IMR-90 (cell line): ENCODE data around the gene CYP24A1. TPM values are rescaled to one million over a fixed set of nuclear protein-coding genes. Genes with fewer than 3 reads are reported as not detected.

Source experiments
- ATAC-seq: fragments of 200-7000 bp; cut with Tn5 transposase; 2 replicates; pipeline ENCODE4 v1.9.1; 2020; ENCODE audit warnings: low read depth, mild to moderate bottlenecking, moderate library complexity
- BruUV-seq: library from RNA; stranded (reverse); fragments of 400-500 nt; replicated peaks from 2 replicates; lab custom pipeline; 2021; lab: Mats Ljungman, UMichigan
- CTCF ChIA-PET: fragments of 300-600 bp; formaldehyde crosslinking; extraction: SDS; loops from one replicate; lab custom pipeline; 2021; ENCODE audit warnings: antibody characterized with exemption; lab: Yijun Ruan, JAX
- POLR2A ChIA-PET: fragments of 300-600 bp; sonication (Branson Sonifier 250); formaldehyde crosslinking; loops from one replicate; lab custom pipeline; 2022; ENCODE audit warnings: antibody characterized with exemption; ENCODE audit not compliant: unreplicated experiment; lab: Charles Lee
- DNase-seq: peaks from one replicate; pipeline ENCODE4 v3.0.0; 2013
- H2AFZ ChIP-seq: replicated peaks from 2 replicates; pipeline ENCODE3; 2013; ENCODE audit warnings: low read length, mild to moderate bottlenecking; ENCODE audit not compliant: poor library complexity
- H2AK5ac ChIP-seq: 2 replicates; pipeline ENCODE4 v1.6.1; 2013; ENCODE audit warnings: low read depth, low read length, inconsistent platforms
- H2AK9ac ChIP-seq: replicated peaks from 2 replicates; pipeline ENCODE3; 2013; ENCODE audit warnings: mild to moderate bottlenecking, low read depth, low read length, moderate library complexity; ENCODE audit not compliant: poor library complexity
- H2BK120ac ChIP-seq: 2 replicates; pipeline ENCODE4 v1.6.1; 2013; ENCODE audit warnings: low read depth, low read length, inconsistent platforms
- H2BK15ac ChIP-seq: 3 replicates; pipeline ENCODE4 v1.6.1; 2013; ENCODE audit warnings: low read depth, low read length, inconsistent platforms
- H2BK20ac ChIP-seq: 2 replicates; pipeline ENCODE4 v1.6.1; 2013; ENCODE audit warnings: low read depth, mild to moderate bottlenecking, inconsistent platforms, low read length, moderate library complexity
- H2BK5ac ChIP-seq: 2 replicates; pipeline ENCODE4 v1.6.1; 2013; ENCODE audit warnings: mild to moderate bottlenecking, low read depth, low read length, inconsistent platforms; ENCODE audit not compliant: poor library complexity, severe bottlenecking
- H3K14ac ChIP-seq: replicated peaks from 2 replicates; pipeline ENCODE4 v1.6.1; 2013; ENCODE audit warnings: low read depth, low read length, inconsistent platforms
- H3K18ac ChIP-seq: 2 replicates; pipeline ENCODE4 v1.6.1; 2013; ENCODE audit warnings: low read depth, low read length, control low read depth
- H3K23ac ChIP-seq: 2 replicates; pipeline ENCODE4 v1.6.1; 2013; ENCODE audit warnings: low read depth, low read length, inconsistent platforms
- H3K27ac ChIP-seq: 2 replicates; pipeline ENCODE4 v1.5.1; 2013; ENCODE audit warnings: mild to moderate bottlenecking, control low read depth, low read length; ENCODE audit not compliant: insufficient read depth
- H3K27me3 ChIP-seq: 2 replicates; pipeline ENCODE4 v1.6.1; 2013; ENCODE audit warnings: low read length; ENCODE audit not compliant: control insufficient read depth, insufficient read depth
- H3K36me3 ChIP-seq: 2 replicates; pipeline ENCODE4 v1.6.1; 2013; ENCODE audit warnings: low read length, mixed read lengths; ENCODE audit not compliant: control insufficient read depth, insufficient read depth
- H3K4ac ChIP-seq: 2 replicates; pipeline ENCODE4 v1.6.1; 2013; ENCODE audit warnings: low read depth, low read length, inconsistent platforms
- H3K4me1 ChIP-seq: 2 replicates; pipeline ENCODE4 v1.6.1; 2013; ENCODE audit warnings: low read length, mixed read lengths; ENCODE audit not compliant: control insufficient read depth, insufficient read depth
- H3K4me2 ChIP-seq: 2 replicates; pipeline ENCODE4 v1.6.1; 2013; ENCODE audit warnings: low read depth, mild to moderate bottlenecking, control low read depth, low read length, moderate library complexity
- H3K4me3 ChIP-seq: 2 replicates; pipeline ENCODE4 v1.5.1; 2013; ENCODE audit warnings: low read depth, mild to moderate bottlenecking, control low read depth, low read length, moderate library complexity; ENCODE audit not compliant: insufficient read depth
- H3K56ac ChIP-seq: 2 replicates; pipeline ENCODE4 v1.6.1; 2013; ENCODE audit warnings: low read length, inconsistent platforms; ENCODE audit not compliant: insufficient read depth; ENCODE audit errors: extremely low read depth
- H3K79me1 ChIP-seq, 2 experiments: 2 replicates each; pipeline ENCODE4 v1.6.1; 2013; ENCODE audit warnings: low read length in 2 of 2, inconsistent platforms in 1 of 2, low read depth in 1 of 2
- H3K9ac ChIP-seq: 2 replicates; pipeline ENCODE4 v1.6.1; 2013; ENCODE audit warnings: low read depth, low read length, control low read depth
- H3K9me1 ChIP-seq: 2 replicates; pipeline ENCODE4 v1.6.1; 2013; ENCODE audit warnings: low read length, inconsistent platforms; ENCODE audit not compliant: insufficient read depth
- H3K9me3 ChIP-seq: 2 replicates; pipeline ENCODE4 v1.6.1; 2013; ENCODE audit warnings: low read length; ENCODE audit not compliant: control insufficient read depth, insufficient read depth
- H4K20me1 ChIP-seq: 2 replicates; pipeline ENCODE4 v1.6.1; 2013; ENCODE audit warnings: low read length, inconsistent platforms; ENCODE audit not compliant: insufficient read depth
- H4K5ac ChIP-seq: 2 replicates; pipeline ENCODE4 v1.6.1; 2013; ENCODE audit warnings: mild to moderate bottlenecking, low read depth, low read length, control low read depth
- H4K8ac ChIP-seq, 2 experiments: 2 replicates each; pipeline ENCODE4 v1.6.1; 2013; ENCODE audit warnings: low read depth in 2 of 2, low read length in 2 of 2, control low read depth in 1 of 2, inconsistent platforms in 1 of 2
- H4K91ac ChIP-seq: 2 replicates; pipeline ENCODE4 v1.6.1; 2013; ENCODE audit warnings: low read depth, low read length, inconsistent platforms; ENCODE audit not compliant: insufficient read depth
- BHLHE40 ChIP-seq: fragments of 150-350 bp; IDR thresholded peaks from 2 replicates; pipeline ENCODE4 v1.6.1; 2016; ENCODE audit warnings: mild to moderate bottlenecking, low read depth, low read length
- CEBPB ChIP-seq: IDR thresholded peaks from 2 replicates; pipeline ENCODE4 v1.6.1; 2012; ENCODE audit warnings: low read depth, low read length, improper control_type of control experiment
- FOS ChIP-seq: fragments of 150-350 bp; IDR thresholded peaks from 2 replicates; pipeline ENCODE4 v1.6.1; 2016; ENCODE audit warnings: low read depth, low read length
- NFE2L2 ChIP-seq: fragments of 150-350 bp; IDR thresholded peaks from 2 replicates; pipeline ENCODE4 v1.6.1; 2016; ENCODE audit warnings: low read depth, mild to moderate bottlenecking, low read length
- POLR2A ChIP-seq: IDR thresholded peaks from 2 replicates; pipeline ENCODE4 v1.6.1; 2012; ENCODE audit warnings: mild to moderate bottlenecking, low read depth, low read length
- RCOR1 ChIP-seq: IDR thresholded peaks from 2 replicates; pipeline ENCODE4 v1.6.1; 2012; ENCODE audit warnings: mild to moderate bottlenecking, low read length, improper control_type of control experiment; ENCODE audit not compliant: insufficient replicate concordance
- WGBS, 2 experiments: methylation state at CpG; one replicate each; pipeline versions ENCODE4 v1.1.5 to v1.1.7; 2013; ENCODE audit warnings: missing lambda C conversion rate in 2 of 2; ENCODE audit not compliant: insufficient read length in 1 of 2; ENCODE audit errors: extremely low coverage in 2 of 2; 5-methylcytosine and 5-hydroxymethylcytosine counted together
- dilution Hi-C: fragments of 300-500 bp; cut with HindIII; formaldehyde crosslinking; loops from one replicate; pipeline ENCODE4 v1.14.3; 2018; ENCODE audit warnings: low sequenced_read_pairs; ENCODE audit not compliant: unreplicated experiment
- in situ Hi-C: fragments of 300-500 bp; cut with MboI; formaldehyde crosslinking; loops from 3 replicates; pipeline ENCODE4 v1.14.3; 2019; ENCODE audit warnings: low sequenced_read_pairs, inconsistent platforms, mixed read lengths
- intact Hi-C: fragments of 100-400 bp; cut with micrococcal nuclease; formaldehyde crosslinking; loops from 2 replicates; pipeline ENCODE4 v1.10.0; 2022
- polyA plus RNA-seq, 3 experiments: library from polyadenylated mRNA; depleted of rRNA; stranded (reverse); fragments of >200 nt; gene quantifications; 2 replicates each; pipeline ENCODE4 v1.2.3, GENCODE V29; 2012; ENCODE audit warnings: low replicate concordance in 1 of 3
- total RNA-seq: library from RNA; depleted of rRNA; stranded (reverse); fragments of >200 nt; gene quantifications from 2 replicates; pipeline ENCODE4 v1.2.3, GENCODE V29; 2012
- TF ChIP-seq, protein P1 (sequence below): conservative IDR thresholded peaks from 2 replicates; pipeline ENCODE4 v1.5.1; 2012; ENCODE audit warnings: mild to moderate bottlenecking, low read depth, low read length, improper control_type of control experiment

CYP24A1 gene
- total and polyA plus RNA-seq, 2 of the 4 experiments (the other 2 are of a cell fraction), result not detected

DNA sequence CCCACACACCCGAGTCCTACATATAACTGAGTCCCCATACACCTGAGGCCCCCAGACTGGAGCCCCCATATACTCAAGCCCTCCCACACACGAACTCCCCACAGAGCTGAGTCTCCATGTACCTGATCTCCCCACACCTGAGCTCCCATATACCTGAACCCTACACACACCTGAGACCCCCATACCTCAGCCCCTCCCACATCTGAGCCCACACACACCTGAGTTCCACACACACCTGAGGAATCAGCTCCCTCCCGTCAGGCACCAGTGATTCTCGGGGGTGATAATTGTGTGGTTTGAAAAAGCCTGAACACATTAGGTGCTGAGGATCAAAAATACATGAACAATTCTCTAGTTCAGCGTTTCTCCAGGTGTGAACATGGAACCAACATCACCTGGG is 49.5 kb upstream of the CYP24A1 start:
- H3K23ac ChIP-seq, result no peak overlapping the region
- H3K27ac ChIP-seq, result no peak overlapping the region
- H3K14ac ChIP-seq, result no peak overlapping the region
- H4K5ac ChIP-seq, result no peak overlapping the region
- intact Hi-C loops, result loop anchor here (5.0 to 10.0 kb wide), 2 partner anchors 122 to 254 kb away; partner anchors contain the start of gene DOK5
- no TSS peak for BruUV-seq
- H2BK15ac ChIP-seq, result no peak overlapping the region
- DNase-seq (no peak), ATAC-seq (no peak)
- CTCF ChIA-PET, result no interaction called here
- in situ Hi-C loops, result loop anchor here (5.0 kb wide), 1 partner anchor 424 kb away; no protein-coding TSS in a partner anchor
- no peak overlapping the region for H3K56ac ChIP-seq
- H3K4me3 ChIP-seq, result no peak overlapping the region
- TF ChIP-seq NFE2L2, result no peak
- no peak for TF ChIP-seq POLR2A
- TF ChIP-seq, protein P1, sequence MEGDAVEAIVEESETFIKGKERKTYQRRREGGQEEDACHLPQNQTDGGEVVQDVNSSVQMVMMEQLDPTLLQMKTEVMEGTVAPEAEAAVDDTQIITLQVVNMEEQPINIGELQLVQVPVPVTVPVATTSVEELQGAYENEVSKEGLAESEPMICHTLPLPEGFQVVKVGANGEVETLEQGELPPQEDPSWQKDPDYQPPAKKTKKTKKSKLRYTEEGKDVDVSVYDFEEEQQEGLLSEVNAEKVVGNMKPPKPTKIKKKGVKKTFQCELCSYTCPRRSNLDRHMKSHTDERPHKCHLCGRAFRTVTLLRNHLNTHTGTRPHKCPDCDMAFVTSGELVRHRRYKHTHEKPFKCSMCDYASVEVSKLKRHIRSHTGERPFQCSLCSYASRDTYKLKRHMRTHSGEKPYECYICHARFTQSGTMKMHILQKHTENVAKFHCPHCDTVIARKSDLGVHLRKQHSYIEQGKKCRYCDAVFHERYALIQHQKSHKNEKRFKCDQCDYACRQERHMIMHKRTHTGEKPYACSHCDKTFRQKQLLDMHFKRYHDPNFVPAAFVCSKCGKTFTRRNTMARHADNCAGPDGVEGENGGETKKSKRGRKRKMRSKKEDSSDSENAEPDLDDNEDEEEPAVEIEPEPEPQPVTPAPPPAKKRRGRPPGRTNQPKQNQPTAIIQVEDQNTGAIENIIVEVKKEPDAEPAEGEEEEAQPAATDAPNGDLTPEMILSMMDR, result no peak
- no peak for TF ChIP-seq FOS
- no peak for TF ChIP-seq RCOR1
- no peak for TF ChIP-seq BHLHE40
- TF ChIP-seq CEBPB, result no peak
- no peak overlapping the region for H2BK120ac ChIP-seq
- no peak overlapping the region for H2AK5ac ChIP-seq
- H2BK20ac ChIP-seq, result no peak overlapping the region
- H4K8ac ChIP-seq, result no peak overlapping the region
- no peaks in the 10 kb centered on the region for H3K9me1 ChIP-seq
- H2AK9ac ChIP-seq, result no peak overlapping the region
- H2AFZ ChIP-seq, result no peak overlapping the region
- H3K9me3 ChIP-seq, result no peaks in the 10 kb centered on the region
- H3K9ac ChIP-seq, result no peak overlapping the region
- no peaks in the 10 kb centered on the region; the same call in 1 of the 2 replicates for H3K36me3 ChIP-seq
- H3K27me3 ChIP-seq, result no peaks in the 10 kb centered on the region
- H3K79me1 ChIP-seq, result no peaks in the 10 kb centered on the region
- H3K18ac ChIP-seq, result no peak overlapping the region
- H4K91ac ChIP-seq, result no peak overlapping the region
- H3K4me2 ChIP-seq, result no peak overlapping the region
- dilution Hi-C loops, result no loop called here
- POLR2A ChIA-PET, result no interaction called here
- 0 out of 2 replicates have a peak, but pooled peaks cover 3% of the 10 kb centered on the region for H3K4me1 ChIP-seq
- H3K4ac ChIP-seq, result no peak overlapping the region
- 64% methylated on average over 2 of the region's 5 CpGs; no CpG with 5 or more reads in 1 of the 2 experiments for WGBS, 2 experiments
- no peak overlapping the region for H2BK5ac ChIP-seq
- no peaks in the 10 kb centered on the region for H4K20me1 ChIP-seq
